ENCODE measurements around the gene EEF1E1.

GRCh38 chr6:8077991-8078390 is 24.4 kb downstream of the EEF1E1 start:
- TF ChIP-seq POLR2AphosphoS5 (IDR thresholded peaks at IDR 0.05; ENCODE audit: low read depth, low read length) (no peak), POLR2A (IDR thresholded peaks at IDR 0.05; ENCODE audit: low read depth, low read length) (no peak), TAF1 (IDR thresholded peaks at IDR 0.05; ENCODE audit: borderline replicate concordance, low read depth, low read length) (no peak)

Data from GM12892 (cell line).